Cortex of kidney (tissue), 1 donor: Measurements from ENCODE around the gene ENSA.
"Not testable (repeated sequence)": the region's sequence is repeated elsewhere in the genome, so short reads cannot be mapped to it uniquely, and the experiment has no call there.

Source experiments
- DNase-seq: peaks from one replicate; lab custom pipeline; 2025; lab: John Stamatoyannopoulos, UW

Gene ENSA

GRCh38 chr1:150621497-150622302 lies 7.7 kb downstream of the ENSA start:
- no peak for DNase-seq

GRCh38 chr1:150620919-150621318 lies 8.5 kb downstream of the ENSA start:
- DNase-seq = no peak

GRCh38 chr1:150619576-150620509 lies 9.6 kb downstream of the ENSA start:
- no peak for DNase-seq

GRCh38 chr1:150615346-150616201 lies 13.8 kb downstream of the ENSA start:
- no peak for DNase-seq

- no peak for DNase-seq
These were observed 16.1 kb downstream of the ENSA start for GRCh38 chr1:150613061-150613920.

- no peak for DNase-seq
These were observed 17.4 kb downstream of the ENSA start for GRCh38 chr1:150612014-150612345.

GRCh38 chr1:150610576-150610975 lies 18.8 kb downstream of the ENSA start:
- no peak for DNase-seq

GRCh38 chr1:150609732-150610131 lies 19.7 kb downstream of the ENSA start:
- DNase-seq = no peak

- DNase-seq = no peak
These were observed 22.8 kb downstream of the ENSA start for GRCh38 chr1:150606463-150607142.

- DNase-seq = not testable (repeated sequence)
These were observed 24.0 kb downstream of the ENSA start for GRCh38 chr1:150605451-150605731.

- DNase-seq = no peak
These were observed 25.2 kb downstream of the ENSA start for GRCh38 chr1:150604226-150604588.

GRCh38 chr1:150603711-150604110 lies 25.7 kb downstream of the ENSA start:
- no peak for DNase-seq

- DNase-seq = not testable (repeated sequence)
These were observed 27.0 kb downstream of the ENSA start for GRCh38 chr1:150602372-150602771.

GRCh38 chr1:150601540-150601939 lies 27.9 kb downstream of the ENSA start:
- no peak for DNase-seq

GRCh38 chr1:150598346-150598745 lies 31.1 kb downstream of the ENSA start:
- not testable (repeated sequence) for DNase-seq

GRCh38 chr1:150596976-150597375 lies 32.4 kb downstream of the ENSA start:
- no peak for DNase-seq

GRCh38 chr1:150596095-150596892 lies 33.1 kb downstream of the ENSA start:
- DNase-seq = no peak

GRCh38 chr1:150582371-150582770 lies 47.0 kb downstream of the ENSA start:
- no peak for DNase-seq

GRCh38 chr1:150581962-150582361 lies 47.5 kb downstream of the ENSA start:
- DNase-seq = not testable (repeated sequence)

- DNase-seq = not testable (repeated sequence)
These were observed 48.0 kb downstream of the ENSA start for GRCh38 chr1:150581437-150581836.
